Tongue (tissue), 2 donors: Measurements from ENCODE around the gene PIWIL4. TPM values are rescaled to one million over a fixed set of nuclear protein-coding genes. Genes with fewer than 3 reads are reported as not detected.

Experiments
- DNase-seq: peaks from one replicate; pipeline ENCODE4 v3.0.0-alpha.2; 2015
- total RNA-seq: library from RNA; depleted of rRNA; stranded (reverse); fragments of >200 nt; gene quantifications from one replicate; pipeline ENCODE4 v1.2.3, GENCODE V29; 2014

PIWIL4 gene
- 9.0 TPM for total RNA-seq

- no peak for DNase-seq
Observed at GRCh38 chr11:94567181-94567670, at the start of gene PIWIL4. PIWIL4 (plus strand) TSS chr11:94567368; CDS start chr11:94567519, 151 bp downstream.

DNA sequence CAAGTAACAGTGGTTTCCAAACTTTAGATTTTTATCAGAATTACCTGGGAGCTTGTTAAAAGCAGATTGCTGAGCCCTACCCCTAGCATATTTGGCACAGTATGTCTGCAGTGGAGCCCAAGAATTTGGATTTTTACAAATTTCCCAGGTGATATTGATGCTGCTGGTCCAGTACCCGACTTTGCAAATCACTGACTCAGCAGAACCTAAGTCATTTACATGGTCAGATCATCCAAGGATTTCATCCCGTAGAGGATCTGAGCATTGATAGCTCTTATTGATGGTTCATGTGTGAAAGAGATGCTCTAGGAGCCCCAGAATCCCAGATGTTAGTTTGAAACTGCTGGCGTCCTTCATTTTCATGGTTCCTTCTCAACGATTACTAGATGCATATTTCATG lies 48.9 kb upstream of the PIWIL4 start:
- DNase-seq, result no peak

- DNase-seq, result peak; percentile 71
Observed at GRCh38 chr11:94519478-94520084, 47.6 kb upstream of the PIWIL4 start.

DNA sequence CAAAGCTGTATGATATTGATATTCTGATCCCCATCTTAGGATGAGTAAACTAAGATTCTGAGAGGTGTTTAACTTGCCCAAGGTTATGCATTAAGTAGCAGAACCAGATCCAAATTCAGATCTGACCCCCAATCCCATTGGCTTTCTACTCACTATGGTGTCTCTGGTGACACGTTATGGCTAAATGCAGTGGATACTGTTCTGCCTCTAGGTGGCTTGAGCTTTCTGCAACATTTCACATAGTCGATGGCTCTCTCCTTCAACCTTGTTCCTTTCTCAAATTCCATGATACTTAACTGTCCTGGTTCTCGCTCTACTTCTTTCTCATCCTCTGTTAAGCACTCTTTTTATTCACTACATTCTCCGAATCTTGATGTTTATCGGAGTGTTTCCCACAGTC lies 45.5 kb upstream of the PIWIL4 start:
- no peak for DNase-seq

GRCh38 chr11:94524341-94524740 lies 42.8 kb upstream of the PIWIL4 start:
- no peak for DNase-seq

DNA sequence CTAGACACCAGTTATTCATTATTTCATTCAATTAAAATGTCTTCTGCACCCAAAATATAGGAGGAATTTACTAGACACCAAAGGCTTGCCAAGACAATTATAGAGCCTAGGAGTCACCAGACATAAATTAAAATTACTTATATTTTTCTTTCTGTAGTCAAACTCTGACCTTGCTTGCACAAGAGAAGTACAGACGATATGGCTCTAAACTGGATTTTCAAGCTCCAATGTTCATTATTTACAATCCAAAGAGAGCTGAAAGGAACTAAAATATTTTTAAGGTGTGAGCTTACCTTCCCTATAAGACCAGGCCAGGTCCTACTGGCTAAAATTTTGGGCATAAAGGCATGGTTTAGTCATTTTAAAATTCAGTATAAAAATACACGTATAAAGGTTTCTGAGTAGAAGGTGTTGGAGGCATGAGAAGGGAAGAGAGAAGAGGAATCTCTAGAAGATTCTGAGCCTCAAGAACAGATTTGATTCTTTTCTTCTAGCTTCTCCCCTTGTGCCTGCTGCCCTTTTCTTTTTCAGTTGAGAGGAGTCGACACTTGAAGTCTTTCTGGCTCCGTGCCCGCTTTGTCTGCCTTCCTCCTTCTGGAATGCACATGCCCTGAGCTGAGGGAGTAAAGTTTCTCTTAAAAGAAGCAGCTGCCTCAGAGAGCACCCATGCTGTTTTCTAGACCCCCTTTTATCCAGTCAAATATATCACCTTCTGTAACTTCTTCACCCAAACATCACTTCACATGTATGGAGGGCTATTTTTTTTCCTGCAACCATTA lies 41.4 kb upstream of the PIWIL4 start:
- DNase-seq, result peak; percentile 88

- DNase-seq, result no peak
Observed at GRCh38 chr11:94526645-94527438, 40.3 kb upstream of the PIWIL4 start.

GRCh38 chr11:94528551-94528950 lies 38.6 kb upstream of the PIWIL4 start:
- DNase-seq, result no peak

GRCh38 chr11:94532211-94532610 lies 35.0 kb upstream of the PIWIL4 start:
- DNase-seq, result no peak

- no peak for DNase-seq
Observed at GRCh38 chr11:94533206-94533605, 34.0 kb upstream of the PIWIL4 start.

GRCh38 chr11:94533696-94534630 lies 33.2 kb upstream of the PIWIL4 start:
- DNase-seq, result no peak

GRCh38 chr11:94536386-94536785 lies 30.8 kb upstream of the PIWIL4 start:
- DNase-seq, result no peak

- DNase-seq, result no peak
Observed at GRCh38 chr11:94537031-94537600, 30.1 kb upstream of the PIWIL4 start.

GRCh38 chr11:94539420-94539819 lies 27.7 kb upstream of the PIWIL4 start:
- no peak for DNase-seq

- DNase-seq, result peak; percentile 92
Observed at GRCh38 chr11:94543695-94544645, 23.2 kb upstream of the PIWIL4 start, which contains the start of gene FUT4. FUT4 (plus strand) TSS chr11:94543921; CDS start chr11:94544134, 213 bp downstream.

- DNase-seq, result peak; percentile 32
Observed at GRCh38 chr11:94544646-94545263, 22.4 kb upstream of the PIWIL4 start.

DNA sequence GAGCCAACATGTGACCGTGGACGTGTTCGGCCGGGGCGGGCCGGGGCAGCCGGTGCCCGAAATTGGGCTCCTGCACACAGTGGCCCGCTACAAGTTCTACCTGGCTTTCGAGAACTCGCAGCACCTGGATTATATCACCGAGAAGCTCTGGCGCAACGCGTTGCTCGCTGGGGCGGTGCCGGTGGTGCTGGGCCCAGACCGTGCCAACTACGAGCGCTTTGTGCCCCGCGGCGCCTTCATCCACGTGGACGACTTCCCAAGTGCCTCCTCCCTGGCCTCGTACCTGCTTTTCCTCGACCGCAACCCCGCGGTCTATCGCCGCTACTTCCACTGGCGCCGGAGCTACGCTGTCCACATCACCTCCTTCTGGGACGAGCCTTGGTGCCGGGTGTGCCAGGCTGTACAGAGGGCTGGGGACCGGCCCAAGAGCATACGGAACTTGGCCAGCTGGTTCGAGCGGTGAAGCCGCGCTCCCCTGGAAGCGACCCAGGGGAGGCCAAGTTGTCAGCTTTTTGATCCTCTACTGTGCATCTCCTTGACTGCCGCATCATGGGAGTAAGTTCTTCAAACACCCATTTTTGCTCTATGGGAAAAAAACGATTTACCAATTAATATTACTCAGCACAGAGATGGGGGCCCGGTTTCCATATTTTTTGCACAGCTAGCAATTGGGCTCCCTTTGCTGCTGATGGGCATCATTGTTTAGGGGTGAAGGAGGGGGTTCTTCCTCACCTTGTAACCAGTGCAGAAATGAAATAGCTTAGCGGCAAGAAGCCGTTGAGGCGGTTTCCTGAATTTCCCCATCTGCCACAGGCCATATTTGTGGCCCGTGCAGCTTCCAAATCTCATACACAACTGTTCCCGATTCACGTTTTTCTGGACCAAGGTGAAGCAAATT lies 21.7 kb upstream of the PIWIL4 start:
- DNase-seq, result no peak

DNA sequence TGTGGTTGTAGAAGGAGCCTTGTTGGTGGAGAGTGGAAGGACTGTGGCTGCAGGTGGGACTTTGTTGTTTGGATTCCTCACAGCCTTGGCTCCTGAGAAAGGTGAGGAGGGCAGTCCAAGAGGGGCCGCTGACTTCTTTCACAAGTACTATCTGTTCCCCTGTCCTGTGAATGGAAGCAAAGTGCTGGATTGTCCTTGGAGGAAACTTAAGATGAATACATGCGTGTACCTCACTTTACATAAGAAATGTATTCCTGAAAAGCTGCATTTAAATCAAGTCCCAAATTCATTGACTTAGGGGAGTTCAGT lies 21.1 kb upstream of the PIWIL4 start:
- no peak for DNase-seq

DNA sequence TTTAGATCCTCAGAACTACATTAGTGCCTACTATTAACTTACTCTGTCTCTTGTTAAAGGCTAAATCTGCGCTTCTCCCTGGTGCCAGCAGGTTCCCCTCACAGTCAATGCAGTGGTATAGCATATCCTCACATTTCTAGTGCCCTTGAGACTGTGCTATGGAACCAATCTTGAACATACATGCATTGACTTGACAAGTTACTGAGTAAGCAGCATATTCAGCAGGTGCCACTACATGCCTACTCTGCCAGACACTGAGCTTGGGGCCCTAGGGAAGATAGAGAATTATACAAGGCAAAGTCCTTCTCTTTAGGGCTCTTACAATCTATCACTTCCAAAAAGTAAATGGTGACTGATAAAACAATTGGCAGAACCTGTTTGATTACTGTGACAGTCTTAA lies 20.3 kb upstream of the PIWIL4 start:
- DNase-seq, result peak; percentile 19
